ENCODE data around the gene ADAMTS2. TPM values are rescaled to one million over a fixed set of nuclear protein-coding genes. Genes with fewer than 3 reads are reported as not detected.

ADAMTS2 gene
- total and polyA plus RNA-seq, 2 of the 8 experiments (the other 6 are each of a cell fraction or from before 2014, with no cell fraction given): 6.6 to 7.3 TPM

DNA sequence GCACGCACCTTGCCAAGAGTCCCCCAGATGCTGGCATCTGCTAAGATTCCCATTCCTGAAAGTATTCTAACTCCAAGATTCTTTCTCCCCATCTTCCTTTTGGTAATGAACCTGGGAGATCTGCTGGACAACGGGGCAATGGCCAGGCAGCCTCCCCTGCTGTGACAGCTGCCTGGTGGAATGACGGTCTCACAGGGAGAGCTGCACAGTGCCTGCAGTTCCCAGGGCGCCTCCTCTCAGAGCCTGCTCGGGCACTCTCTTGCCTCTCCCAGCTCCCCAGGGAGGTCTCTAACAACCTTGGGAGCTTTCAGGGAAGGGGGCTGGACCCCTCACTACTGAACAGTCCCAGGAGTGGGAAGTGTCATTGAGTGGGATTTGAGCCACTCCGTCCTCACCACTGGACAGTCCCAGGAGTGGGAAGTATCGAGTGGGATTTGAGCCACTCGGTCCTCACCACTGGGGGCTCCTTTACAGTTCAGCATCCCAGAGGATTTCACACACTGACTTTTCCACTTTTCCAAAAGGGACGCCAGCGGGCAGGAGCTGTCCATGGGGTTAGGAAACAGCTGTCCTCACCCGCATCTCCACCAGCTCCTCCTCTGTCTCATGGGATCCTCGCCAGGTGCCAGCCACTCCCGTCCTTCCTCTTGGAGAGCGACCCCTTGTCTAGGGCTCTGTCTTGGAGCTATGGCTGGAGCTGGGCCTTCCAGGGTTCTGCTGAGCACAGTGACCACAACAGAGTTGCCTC, 65.7 kb downstream of the ADAMTS2 start:
- H2AFZ ChIP-seq (ENCODE audit: low read length): no peak overlapping the region
- DNase-seq (ENCODE audit: low read depth in 1 of 2, low spot score in 2 of 2): no peak
- no peak overlapping the region for H3K4ac ChIP-seq (replicated peaks; ENCODE audit: insufficient read length, low read depth, low read length)
- H3K4me3 ChIP-seq (ENCODE audit: extremely low read depth in 1 of 4, insufficient read depth in 2 of 4, low read depth in 3 of 4, low read length in 4 of 4): no peak overlapping the region
- no peaks in the 10 kb centered on the region for H3K79me2 ChIP-seq (ENCODE audit: control insufficient read depth in 1 of 2, insufficient read depth in 2 of 2, low read length in 2 of 2)
- H2BK20ac ChIP-seq (ENCODE audit: low read length): no peak overlapping the region
- peaks cover 0 to 6% of the 10 kb centered on the region in 2 experiments for H4K20me1 ChIP-seq (replicated peaks in 1 of 2; ENCODE audit: control insufficient read depth in 1 of 2, insufficient read depth in 2 of 2, low read length in 2 of 2)
- H3K18ac ChIP-seq (ENCODE audit: extremely low read depth, low read length): no peak overlapping the region
- no peaks in the 10 kb centered on the region for H3K79me1 ChIP-seq (ENCODE audit: low read depth, low read length)
- no peaks in the 10 kb centered on the region for H3K4me1 ChIP-seq (replicated peaks in 1 of 4; ENCODE audit: control insufficient read depth in 3 of 4, insufficient read depth in 4 of 4, low read length in 3 of 4)
- H3K27me3 ChIP-seq (replicated peaks in 1 of 4; ENCODE audit: control insufficient read depth in 3 of 4, extremely low read depth in 1 of 4, insufficient read depth in 3 of 4, low read length in 3 of 4): no peaks in the 10 kb centered on the region
- H3K56ac ChIP-seq (replicated peaks; ENCODE audit: insufficient read length, low read depth, low read length): no peak overlapping the region
- no peak for FAIRE-seq
- H2AK5ac ChIP-seq (ENCODE audit: low read depth, low read length): no peak overlapping the region
- ChIA-PET POLR2A (ENCODE audit: partially characterized antibody) (interaction anchor here (1.4 kb wide), 1 partner anchor 13 kb away, joined by 3 read pairs; no protein-coding TSS in a partner anchor), CTCF (ENCODE audit: partially characterized antibody) (interaction anchor here (0.7 to 2.0 kb wide), 6 partner anchors 13 to 389 kb away, joined by 3 to 10 read pairs (median 4); no protein-coding TSS in a partner anchor)
- no peak overlapping the region for H2BK15ac ChIP-seq (ENCODE audit: low read length)
- 85% methylated on average over 13 of the region's 14 CpGs; no CpG with 5 or more reads in 1 of the 2 experiments for WGBS, 2 experiments (ENCODE audit: extremely low coverage in 1 of 2, insufficient coverage in 1 of 2, insufficient read length in 1 of 2, insufficient replicate concordance in 2 of 2, low coverage in 1 of 2, low lambda C conversion rate in 2 of 2, missing lambda C conversion rate in 1 of 2)
- H2BK120ac ChIP-seq (replicated peaks; ENCODE audit: low read depth, low read length): no peak overlapping the region
- H2BK5ac ChIP-seq (ENCODE audit: low read depth, low read length): no peak overlapping the region
- H3K14ac ChIP-seq (ENCODE audit: insufficient read length): no peak overlapping the region
- no peak overlapping the region; the same call in 1 of the 2 replicates for H4K8ac ChIP-seq (ENCODE audit: extremely low read depth, insufficient read depth, low read length)
- H3K27ac ChIP-seq (ENCODE audit: low read depth, low read length): no peak overlapping the region
- no peak overlapping the region for H4K5ac ChIP-seq (ENCODE audit: insufficient read length, low read depth, low read length)
- H3K36me3 ChIP-seq (ENCODE audit: control insufficient read depth in 2 of 4, insufficient read depth in 4 of 4, low read length in 3 of 4): no peaks in the 10 kb centered on the region
- H3K4me2 ChIP-seq (ENCODE audit: insufficient read depth in 1 of 2, low read depth in 2 of 2, low read length in 2 of 2): no peak overlapping the region
- H2BK12ac ChIP-seq (ENCODE audit: low read depth, low read length): no peak overlapping the region
- no peak overlapping the region for H3K9ac ChIP-seq (replicated peaks in 1 of 4; ENCODE audit: extremely low read depth in 1 of 4, low read depth in 3 of 4, low read length in 3 of 4)
- H3K23me2 ChIP-seq (ENCODE audit: low read depth, low read length): no peaks in the 10 kb centered on the region
- no peak overlapping the region for H4K91ac ChIP-seq (replicated peaks; ENCODE audit: insufficient read length, low read length)
- H3K23ac ChIP-seq (ENCODE audit: insufficient read length): no peak overlapping the region
- no peaks in the 10 kb centered on the region; a peak in 1 of 4 replicates for H3K9me3 ChIP-seq (ENCODE audit: insufficient read depth in 2 of 2, low read depth in 1 of 2, low read length in 1 of 2)
- TF ChIP-seq TAF1 (IDR thresholded peaks at IDR 0.05; ENCODE audit: low read depth, low read length): no peak
- TF ChIP-seq BRCA1 (IDR thresholded peaks at IDR 0.05; ENCODE audit: low read depth, low read length): no peak
- TF ChIP-seq MAFK (IDR thresholded peaks at IDR 0.05; ENCODE audit: low read depth, low read length): no peak
- TF ChIP-seq KDM4A (IDR thresholded peaks at IDR 0.05; ENCODE audit: low read depth, low read length, severe bottlenecking): no peak
- no peak for TF ChIP-seq HDAC6 (IDR thresholded peaks at IDR 0.05; ENCODE audit: low read depth, low read length)
- TF ChIP-seq, protein P1, sequence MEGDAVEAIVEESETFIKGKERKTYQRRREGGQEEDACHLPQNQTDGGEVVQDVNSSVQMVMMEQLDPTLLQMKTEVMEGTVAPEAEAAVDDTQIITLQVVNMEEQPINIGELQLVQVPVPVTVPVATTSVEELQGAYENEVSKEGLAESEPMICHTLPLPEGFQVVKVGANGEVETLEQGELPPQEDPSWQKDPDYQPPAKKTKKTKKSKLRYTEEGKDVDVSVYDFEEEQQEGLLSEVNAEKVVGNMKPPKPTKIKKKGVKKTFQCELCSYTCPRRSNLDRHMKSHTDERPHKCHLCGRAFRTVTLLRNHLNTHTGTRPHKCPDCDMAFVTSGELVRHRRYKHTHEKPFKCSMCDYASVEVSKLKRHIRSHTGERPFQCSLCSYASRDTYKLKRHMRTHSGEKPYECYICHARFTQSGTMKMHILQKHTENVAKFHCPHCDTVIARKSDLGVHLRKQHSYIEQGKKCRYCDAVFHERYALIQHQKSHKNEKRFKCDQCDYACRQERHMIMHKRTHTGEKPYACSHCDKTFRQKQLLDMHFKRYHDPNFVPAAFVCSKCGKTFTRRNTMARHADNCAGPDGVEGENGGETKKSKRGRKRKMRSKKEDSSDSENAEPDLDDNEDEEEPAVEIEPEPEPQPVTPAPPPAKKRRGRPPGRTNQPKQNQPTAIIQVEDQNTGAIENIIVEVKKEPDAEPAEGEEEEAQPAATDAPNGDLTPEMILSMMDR (IDR thresholded peaks at IDR 0.05; ENCODE audit: control extremely low read depth in 1 of 3, insufficient read depth in 1 of 3, low read depth in 1 of 3, low read length in 3 of 3): no peak
- no peak for TF ChIP-seq NRF1 (IDR thresholded peaks at IDR 0.05; ENCODE audit: low read depth, low read length)
- no peak for TF ChIP-seq TEAD4 (IDR thresholded peaks at IDR 0.05; ENCODE audit: low read depth, low read length)
- no peak for TF ChIP-seq TCF12 (IDR thresholded peaks at IDR 0.05; ENCODE audit: low read depth, low read length)
- TF ChIP-seq BACH1 (IDR thresholded peaks at IDR 0.05; ENCODE audit: low read length): no peak
- TF ChIP-seq FOSL1 (IDR thresholded peaks at IDR 0.05; ENCODE audit: insufficient read depth, low read depth, low read length): no peak
